Hematopoietic multipotent progenitor cell treated with erythropoietin and hydrocortisone succinate and interleukin-3 and kit ligand, for 8 days (in vitro differentiated cells): Measurements from ENCODE around the gene STIP1.
"Not testable (repeated sequence)": the region's sequence is repeated elsewhere in the genome, so short reads cannot be mapped to it uniquely, and the experiment has no call there.

Experiments used
- DNase-seq: peaks from one replicate; pipeline ENCODE4 v3.0.0-alpha.2; 2015

The STIP1 gene

GRCh38 chr11:64240435-64241240 is 54.7 kb downstream of the STIP1 start, which contains the start of gene FKBP2:
Gene FKBP2 (plus strand): TSS chr11:64241095. CDS start chr11:64242388, 1,293 bp downstream.
- peak; percentile 97 for DNase-seq

- DNase-seq, result no peak
These were observed 55.2 kb downstream of the STIP1 start for GRCh38 chr11:64241241-64241490.

GRCh38 chr11:64241491-64242374 is 55.8 kb downstream of the STIP1 start:
- peak; percentile 98 for DNase-seq

- no peak for DNase-seq
These were observed 57.4 kb downstream of the STIP1 start for GRCh38 chr11:64243236-64243854.

GRCh38 chr11:64244107-64244506 is 58.1 kb downstream of the STIP1 start:
- DNase-seq, result no peak

GRCh38 chr11:64244966-64245365 is 59.0 kb downstream of the STIP1 start:
- DNase-seq, result no peak

DNA sequence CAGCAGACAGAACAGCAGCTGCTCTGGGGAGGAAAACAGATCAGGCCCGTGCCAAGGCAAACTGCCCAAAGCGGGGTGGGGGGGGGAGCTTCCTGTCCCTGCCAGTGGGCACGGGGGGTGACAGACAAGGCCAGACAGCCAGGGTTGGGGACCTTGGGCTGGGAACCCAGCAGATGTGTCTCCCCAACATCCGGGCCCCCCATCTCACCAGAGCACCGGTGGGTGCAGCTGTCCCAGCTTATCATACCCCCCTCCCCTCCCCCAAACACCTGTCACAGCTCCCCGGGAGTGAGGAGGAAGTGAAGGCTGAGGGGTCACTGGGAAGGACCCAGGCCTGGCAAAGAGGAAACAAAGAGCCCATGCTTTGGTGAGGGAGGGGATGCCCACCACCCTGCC is 59.4 kb downstream of the STIP1 start:
- DNase-seq, result no peak

DNA sequence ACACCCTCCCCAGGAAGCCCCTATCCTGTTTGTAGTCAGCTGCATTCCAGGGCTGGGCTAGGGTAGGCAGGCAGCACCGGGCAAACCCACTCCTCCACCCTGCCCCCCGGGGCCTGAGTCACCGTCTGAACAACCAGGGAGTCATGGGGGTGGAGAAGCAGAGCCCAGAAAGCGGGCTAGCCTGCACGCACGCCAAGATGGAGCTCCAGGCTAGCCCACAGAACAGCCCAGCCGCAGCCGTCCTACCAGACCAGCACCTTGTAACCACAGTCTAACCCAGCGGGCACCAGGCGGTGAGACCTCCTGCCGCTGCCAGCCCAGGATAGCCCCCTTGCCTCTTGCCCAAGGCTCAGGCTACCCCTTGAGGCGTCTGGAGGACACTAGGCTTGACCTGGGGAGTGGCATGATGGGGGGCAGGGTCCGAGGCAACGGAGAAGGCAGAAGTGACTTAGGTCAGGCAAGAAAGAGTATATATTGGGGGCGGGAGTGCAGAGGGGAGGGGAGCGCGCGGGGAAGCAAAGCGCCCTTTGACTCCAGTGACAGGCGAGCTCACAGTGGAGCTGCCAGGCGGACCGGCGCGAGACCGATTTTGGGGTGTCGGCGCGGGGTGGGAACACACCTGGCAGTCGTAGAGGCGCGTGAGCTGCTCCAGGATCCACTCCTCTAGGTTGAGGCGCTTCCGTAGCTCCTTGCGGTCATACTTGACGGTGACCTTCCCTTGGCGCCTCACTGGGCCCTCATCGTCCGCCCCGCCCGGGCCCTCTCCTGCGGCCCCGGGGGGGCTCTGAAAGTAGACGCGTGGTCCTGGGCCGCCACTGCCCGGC is 60.0 kb downstream of the STIP1 start:
- peak; percentile 82 for DNase-seq

DNA sequence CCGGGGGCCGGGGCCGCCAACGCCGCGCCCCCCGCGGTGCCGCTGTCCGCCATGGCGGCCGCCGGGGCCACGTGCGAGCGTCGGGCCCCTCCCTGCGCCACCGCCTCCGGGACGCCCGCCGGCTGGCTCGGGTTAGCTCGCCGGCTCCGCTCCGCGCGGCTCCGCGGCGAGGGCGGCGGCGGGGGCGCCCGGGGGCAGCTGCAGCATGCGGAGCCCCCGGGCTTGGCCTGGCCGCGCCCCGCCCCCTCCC is 60.6 kb downstream of the STIP1 start:
- not testable (repeated sequence) for DNase-seq

DNA sequence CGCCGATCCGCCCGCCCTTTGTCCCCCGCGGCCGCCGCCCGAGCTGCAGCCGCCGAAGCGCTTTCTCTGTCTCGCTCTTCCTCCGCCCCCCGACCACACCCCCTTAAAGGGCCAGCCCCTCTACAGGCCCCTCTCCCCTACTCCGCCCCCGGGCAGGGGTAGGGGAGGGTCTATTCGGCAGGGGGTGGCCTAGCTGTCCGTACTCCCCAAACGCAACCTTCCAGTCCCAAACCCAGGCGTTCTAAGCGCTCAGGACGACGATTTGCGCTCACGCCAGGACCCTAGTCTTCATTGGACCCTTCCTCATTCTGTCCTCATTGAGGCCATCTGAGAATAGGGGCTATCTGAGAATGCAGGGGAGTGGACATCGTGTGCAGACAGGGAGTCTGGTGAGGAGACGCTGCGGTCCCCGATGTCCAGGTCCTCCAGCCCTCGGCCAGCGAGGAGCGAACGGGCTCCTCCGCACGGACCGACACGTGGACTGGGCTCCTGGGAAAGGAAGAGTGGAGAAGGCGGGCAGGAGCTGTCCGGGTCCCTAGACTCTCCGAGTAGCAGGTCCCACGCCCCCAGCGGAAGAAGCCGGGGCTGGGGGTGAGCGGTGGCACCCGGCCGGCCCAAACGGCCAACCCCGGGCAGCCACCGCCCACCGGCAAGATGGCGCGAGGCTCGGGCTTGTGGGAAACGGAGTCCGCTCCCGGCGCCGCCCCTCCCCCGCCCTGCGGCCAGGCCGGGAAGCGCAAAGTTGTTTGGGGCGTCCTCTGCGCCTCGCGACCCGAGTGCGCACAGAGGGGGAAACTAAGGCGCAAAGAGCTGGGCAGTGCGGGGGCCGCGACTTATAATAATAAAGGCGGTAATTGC is 61.1 kb downstream of the STIP1 start, which contains the start of gene PPP1R14B:
TSS of gene PPP1R14B (minus strand) at position 73 of the 858 bp plus-strand sequence. CDS start 270 bp downstream, outside the sequence.
- DNase-seq, result peak; percentile 89

DNA sequence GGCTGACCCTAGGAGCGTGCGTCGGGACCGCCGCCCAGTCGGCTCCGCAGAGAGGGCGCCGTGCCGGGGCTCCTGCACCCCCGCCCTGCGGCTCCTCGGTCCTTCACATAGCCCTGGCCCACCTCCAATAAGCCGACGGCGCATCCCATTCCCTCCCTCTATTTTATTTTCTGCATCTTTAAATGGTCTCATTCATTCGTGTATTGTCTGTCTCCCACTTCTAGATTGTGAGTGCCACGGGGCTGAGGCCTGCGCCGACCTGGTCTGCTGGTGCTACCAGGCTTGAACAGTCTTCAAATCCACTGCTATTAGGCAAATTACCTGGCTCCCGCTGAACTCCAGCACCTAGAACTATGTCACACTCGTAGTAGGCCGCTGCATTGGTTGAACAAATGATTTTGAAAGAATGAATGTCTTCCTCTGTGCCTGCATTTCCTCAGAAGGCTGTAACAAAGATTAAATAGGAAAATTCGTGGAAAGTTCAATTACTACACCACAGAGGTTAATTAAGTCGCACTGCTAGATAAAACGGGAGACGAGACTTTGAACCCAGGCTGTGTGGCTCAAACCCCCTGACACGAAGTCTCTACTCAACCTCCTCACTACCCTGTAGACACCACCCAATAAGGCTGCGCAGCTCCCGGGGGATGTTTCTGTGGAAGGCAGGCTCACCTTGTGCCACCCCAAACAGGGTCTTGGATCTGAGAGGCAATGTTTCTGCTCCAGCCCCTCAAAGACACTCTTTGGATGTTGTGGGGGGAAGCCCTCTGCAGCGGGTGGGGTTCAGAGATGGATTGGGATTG is 62.0 kb downstream of the STIP1 start:
- peak; percentile 36 for DNase-seq

GRCh38 chr11:64248578-64248977 is 62.6 kb downstream of the STIP1 start:
- no peak for DNase-seq

DNA sequence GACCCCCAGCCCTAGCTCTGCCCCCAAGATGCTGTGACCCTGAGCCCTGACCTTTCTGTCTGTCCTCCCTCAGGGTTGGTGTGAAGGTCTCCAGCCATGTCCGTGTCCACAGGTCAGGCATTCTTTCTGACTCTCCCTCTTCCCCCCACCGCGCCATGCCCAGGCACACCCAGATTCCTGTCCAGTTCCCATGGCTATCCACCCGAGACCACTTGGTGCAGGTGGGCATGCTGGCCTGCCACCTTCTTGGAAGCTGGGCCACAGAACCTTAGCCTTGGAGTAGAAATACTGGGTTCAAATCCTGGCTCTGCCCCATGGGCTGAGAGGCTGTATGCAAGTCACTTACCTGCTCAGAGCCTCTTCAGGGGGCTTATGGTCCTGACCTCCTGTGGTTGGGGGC is 63.1 kb downstream of the STIP1 start:
- no peak for DNase-seq

DNA sequence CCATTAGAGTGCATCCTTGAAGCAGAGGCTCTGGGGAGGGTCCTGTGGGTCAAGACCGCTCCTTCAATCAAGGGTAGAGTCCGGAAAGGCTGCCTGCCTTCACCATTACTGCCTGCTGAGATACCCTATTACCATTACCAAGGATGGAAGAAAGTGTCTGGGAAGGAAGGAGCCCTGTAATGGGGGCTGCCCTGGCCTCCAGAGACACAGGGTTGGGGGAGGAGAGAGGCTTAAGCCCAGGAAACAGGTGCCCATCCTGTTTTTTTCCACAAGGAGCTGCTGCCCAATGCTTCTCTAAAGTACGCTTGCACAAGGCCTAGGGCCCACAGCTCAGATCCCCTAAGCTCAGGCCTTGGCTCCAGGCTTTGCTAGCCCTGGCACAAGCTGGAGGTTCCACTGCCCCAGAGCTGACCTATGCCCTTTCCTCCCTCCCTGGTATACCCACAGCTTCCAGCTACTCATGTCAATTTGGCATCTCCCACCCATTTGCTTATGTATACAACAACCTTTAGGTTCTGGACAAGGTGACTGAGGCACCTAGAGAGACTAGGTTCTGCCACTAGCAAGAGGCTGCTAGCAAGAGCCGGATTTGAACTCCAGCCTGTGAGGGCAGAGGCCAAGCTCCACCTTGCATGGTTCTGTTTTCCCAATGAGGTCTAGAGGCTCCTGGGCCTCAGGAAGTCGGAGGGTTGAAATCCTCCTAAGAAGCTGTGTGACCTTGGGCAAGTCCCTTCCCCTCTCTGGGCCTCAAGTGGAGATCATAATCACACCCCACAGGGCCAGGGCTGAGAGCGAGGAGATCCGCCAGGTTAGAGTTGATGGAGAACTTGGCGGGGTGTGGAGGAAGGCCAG is 63.8 kb downstream of the STIP1 start:
- DNase-seq, result no peak

- no peak for DNase-seq
These were observed 64.5 kb downstream of the STIP1 start for GRCh38 chr11:64250415-64251015.

DNA sequence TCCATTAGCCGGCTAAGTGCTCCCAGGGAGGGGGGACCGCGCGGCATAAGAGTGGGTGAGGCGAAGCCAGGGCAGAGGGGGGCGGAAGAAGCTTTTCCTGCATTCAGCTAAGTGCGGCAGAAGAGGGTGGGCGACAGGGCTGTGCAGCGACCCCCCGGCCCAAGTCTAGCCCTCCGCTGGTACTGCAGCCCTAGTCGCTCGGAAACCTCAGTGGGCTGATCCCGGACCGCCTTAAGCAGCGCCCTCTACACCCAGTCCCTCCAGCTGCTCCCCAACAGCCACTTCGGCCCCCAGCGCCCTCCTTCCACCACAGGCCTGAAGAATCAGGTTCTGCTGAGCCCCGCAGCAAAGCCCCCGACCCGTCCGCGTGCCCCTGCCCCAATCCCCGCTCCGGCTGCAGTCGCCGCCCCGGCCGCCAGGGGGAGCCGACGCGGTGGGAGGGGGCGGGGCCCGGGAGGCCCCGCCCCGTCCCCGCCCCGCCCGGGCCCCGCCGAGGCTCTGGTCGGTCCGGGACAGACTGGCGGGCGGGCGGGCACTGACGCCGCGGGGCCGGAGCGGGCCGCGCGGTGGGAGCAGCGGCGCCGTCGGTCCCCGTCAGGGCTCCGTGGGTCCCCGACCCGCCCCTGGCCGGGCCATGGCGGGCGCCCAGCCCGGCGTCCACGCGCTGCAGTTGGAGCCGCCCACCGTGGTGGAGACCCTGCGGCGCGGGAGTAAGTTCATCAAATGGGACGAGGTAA is 65.2 kb downstream of the STIP1 start, which contains the start of gene PLCB3:
TSS of gene PLCB3 (plus strand) at position 515 of the 737 bp plus-strand sequence. CDS start at position 635, 120 bp downstream.
- DNase-seq, result peak; percentile 48

- DNase-seq, result no peak
These were observed 65.7 kb downstream of the STIP1 start for GRCh38 chr11:64251753-64252002.

DNA sequence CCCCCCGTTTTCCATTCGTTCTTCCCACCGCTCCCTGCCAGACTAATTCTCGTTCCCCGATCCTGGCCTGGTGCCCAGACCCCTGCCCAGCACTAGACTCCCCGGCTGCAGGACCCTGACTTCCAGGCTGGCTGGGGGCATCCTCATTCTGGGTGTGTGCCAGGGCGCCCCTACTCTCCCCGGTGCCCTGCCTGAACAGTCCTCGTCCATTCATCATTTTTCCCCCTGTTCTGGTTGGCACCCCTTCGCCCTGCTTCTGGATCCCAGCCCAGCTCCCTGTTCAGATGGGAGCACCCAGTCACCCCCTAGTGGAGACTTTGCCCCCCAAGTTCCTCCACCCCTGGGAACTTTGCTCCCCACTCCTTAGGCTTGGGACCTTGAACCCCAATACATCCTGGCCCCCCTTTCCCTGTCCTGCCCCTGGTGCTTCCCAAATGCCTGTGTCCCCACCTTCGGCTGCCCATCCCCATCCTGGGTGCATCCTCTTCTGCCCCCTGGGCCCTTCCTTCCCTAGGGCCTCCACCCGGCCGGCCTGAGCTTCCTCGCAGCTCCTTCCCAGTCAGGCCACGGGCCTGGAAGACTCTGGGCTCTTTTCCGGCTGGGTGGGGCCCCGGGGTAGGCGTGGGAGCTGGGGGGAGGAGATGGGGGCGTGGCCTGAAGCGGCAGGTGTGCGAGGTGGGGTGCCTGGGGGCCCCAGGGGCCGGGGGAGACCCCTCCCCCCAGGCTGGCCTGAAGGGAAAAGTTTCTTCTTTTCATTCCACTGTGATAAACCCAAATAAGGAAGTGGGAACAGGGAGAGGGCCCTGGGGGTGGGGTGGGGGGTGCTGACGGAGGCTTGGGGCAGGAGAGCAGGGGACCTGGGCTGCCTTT is 66.3 kb downstream of the STIP1 start:
- DNase-seq, result peak; percentile 55
